SIG-M5 treated with dmso at 0.1 percent for 504 hours (cell line): Measurements from ENCODE around the gene EPHB2.

Source experiments
- DNase-seq: peaks from one replicate; lab custom pipeline; 2025; ENCODE audit not compliant: unreplicated experiment; lab: John Stamatoyannopoulos, UW

EPHB2 gene

GRCh38 chr1:22852144-22852655 is 141.6 kb downstream of the EPHB2 start:
- DNase-seq, result no peak

GRCh38 chr1:22853651-22854185 is 143.1 kb downstream of the EPHB2 start:
- DNase-seq, result no peak

- no peak for DNase-seq
Measured at GRCh38 chr1:22854688-22855565, 144.3 kb downstream of the EPHB2 start.

GRCh38 chr1:22855668-22856606 is 145.3 kb downstream of the EPHB2 start:
- no peak for DNase-seq

- no peak for DNase-seq
Measured at GRCh38 chr1:22857661-22858060, 147.0 kb downstream of the EPHB2 start.

GRCh38 chr1:22860414-22860800 is 149.8 kb downstream of the EPHB2 start:
- DNase-seq, result no peak

- DNase-seq, result no peak
Measured at GRCh38 chr1:22860883-22861385, 150.3 kb downstream of the EPHB2 start.

GRCh38 chr1:22861764-22862440 is 151.3 kb downstream of the EPHB2 start:
- no peak for DNase-seq

- no peak for DNase-seq
Measured at GRCh38 chr1:22862752-22863151, 152.1 kb downstream of the EPHB2 start.

GRCh38 chr1:22863766-22864165 is 153.1 kb downstream of the EPHB2 start:
- DNase-seq, result no peak

- no peak for DNase-seq
Measured at GRCh38 chr1:22864886-22865285, 154.2 kb downstream of the EPHB2 start.

- no peak for DNase-seq
Measured at GRCh38 chr1:22865736-22866135, 155.1 kb downstream of the EPHB2 start.

GRCh38 chr1:22866868-22867267 is 156.2 kb downstream of the EPHB2 start:
- no peak for DNase-seq

GRCh38 chr1:22868331-22868730 is 157.7 kb downstream of the EPHB2 start:
- DNase-seq, result no peak

- no peak for DNase-seq
Measured at GRCh38 chr1:22869325-22869724, 158.7 kb downstream of the EPHB2 start.

- no peak for DNase-seq
Measured at GRCh38 chr1:22870201-22870871, 159.7 kb downstream of the EPHB2 start.

- DNase-seq, result no peak
Measured at GRCh38 chr1:22872981-22873664, 162.5 kb downstream of the EPHB2 start.

GRCh38 chr1:22874785-22875184 is 164.1 kb downstream of the EPHB2 start:
- no peak for DNase-seq

- no peak for DNase-seq
Measured at GRCh38 chr1:22875241-22875640, 164.6 kb downstream of the EPHB2 start.
